AG09319 (cell line): ENCODE measurements around the gene MPST.

ENCODE experiments used
- DNase-seq: peaks from one replicate; pipeline ENCODE4 v3.0.0-alpha.2; 2010; ENCODE audit warnings: low read depth; ENCODE audit errors: extremely low read depth
- CTCF ChIP-seq: IDR thresholded peaks from 2 replicates; pipeline ENCODE4 v1.5.1; 2011; ENCODE audit warnings: low read depth, mild to moderate bottlenecking, inconsistent platforms, low read length, moderate library complexity

The MPST gene

GRCh38 chr22:37012956-37013355 lies 6.6 kb upstream of the MPST start:
- DNase-seq: no peak
- TF ChIP-seq CTCF: no peak

GRCh38 chr22:37014415-37014806 lies 5.1 kb upstream of the MPST start:
- DNase-seq: no peak
- no peak for TF ChIP-seq CTCF

GRCh38 chr22:37014835-37015586 lies 4.5 kb upstream of the MPST start:
- no peak for TF ChIP-seq CTCF
- no peak for DNase-seq

GRCh38 chr22:37015587-37015878 lies 4.0 kb upstream of the MPST start:
- TF ChIP-seq CTCF: no peak
- no peak for DNase-seq

GRCh38 chr22:37016134-37016910 lies 3.2 kb upstream of the MPST start:
- no peak for DNase-seq
- no peak for TF ChIP-seq CTCF

GRCh38 chr22:37017356-37017755 lies 2.2 kb upstream of the MPST start:
- TF ChIP-seq CTCF: no peak

GRCh38 chr22:37018086-37018814 lies 1.3 kb upstream of the MPST start:
- TF ChIP-seq CTCF: no peak
- no peak for DNase-seq

More at GRCh38 chr22:37017356-37017755, 2.2 kb upstream of the MPST start:
- DNase-seq: no peak
